Stimulated activated naive CD8-positive, alpha-beta T cell treated with anti-CD3 and anti-CD28 coated beads, Interleukin-15, Interleukin-2, amounts not matched to agents 100 U/mL and 50 U/mL, for 24 hours (primary cell): ENCODE results near the gene WNT3A.

ENCODE experiments used
- ATAC-seq: fragments of 150-1000 bp; cut with Tn5 transposase; one replicate; pipeline ENCODE4 v1.10.0; 2021
- DNase-seq: peaks from one replicate; pipeline ENCODE4 v3.0.0; 2021

Gene WNT3A

DNA sequence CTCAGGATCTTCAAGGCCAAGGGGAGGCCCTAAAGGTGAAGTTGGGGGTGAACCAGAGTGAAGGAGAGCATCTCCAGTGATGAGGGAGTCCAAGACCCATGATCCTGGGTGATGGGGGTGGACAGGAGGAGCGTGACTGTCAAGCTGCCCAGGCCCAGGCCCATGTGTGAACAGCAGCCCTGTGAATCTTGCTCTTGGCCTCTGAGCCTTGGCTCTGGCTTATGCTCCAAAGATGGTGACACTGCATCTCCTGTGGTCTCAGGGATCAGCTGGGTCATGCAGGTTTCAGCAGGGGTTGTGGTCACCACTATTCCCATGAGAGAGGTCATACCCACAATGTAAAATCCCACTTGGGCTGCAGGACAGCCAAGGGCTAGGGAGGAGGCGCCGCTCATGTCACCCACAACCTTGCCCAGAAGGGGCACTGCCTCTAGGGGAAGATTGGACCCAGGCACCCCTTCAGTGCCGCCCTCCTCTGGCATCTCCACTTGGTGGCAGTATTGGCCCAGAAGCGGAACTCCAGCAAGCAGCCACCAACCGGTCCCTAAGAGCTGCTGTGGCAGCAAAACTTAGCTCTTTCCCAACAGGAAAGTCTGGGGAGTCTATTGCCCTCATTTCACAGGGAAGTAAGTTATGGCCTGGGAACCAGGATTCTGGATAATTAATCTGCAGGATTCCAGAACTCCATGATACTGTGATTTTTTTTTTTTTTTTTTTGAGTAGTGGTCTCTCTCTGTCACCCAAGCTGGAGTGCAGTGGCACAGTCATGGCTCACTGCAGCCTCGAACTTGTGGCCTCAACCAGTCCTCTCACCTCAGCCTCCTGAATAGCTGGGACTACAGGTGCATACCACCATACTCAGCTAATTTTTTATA is 7.5 kb upstream of the WNT3A start:
- peak; percentile 91 for ATAC-seq
- peak; percentile 72 for DNase-seq

- DNase-seq, result no peak
- no peak for ATAC-seq
Observed at GRCh38 chr1:228000416-228000815, 6.4 kb upstream of the WNT3A start.

- DNase-seq, result no peak
- no peak for ATAC-seq
Observed at GRCh38 chr1:228000836-228001563, 5.8 kb upstream of the WNT3A start.

- ATAC-seq (no peak), DNase-seq (no peak)
Observed at GRCh38 chr1:228001738-228002535, 4.9 kb upstream of the WNT3A start.

- DNase-seq (no peak), ATAC-seq (no peak)
Observed at GRCh38 chr1:228002792-228003191, 4.0 kb upstream of the WNT3A start.

DNA sequence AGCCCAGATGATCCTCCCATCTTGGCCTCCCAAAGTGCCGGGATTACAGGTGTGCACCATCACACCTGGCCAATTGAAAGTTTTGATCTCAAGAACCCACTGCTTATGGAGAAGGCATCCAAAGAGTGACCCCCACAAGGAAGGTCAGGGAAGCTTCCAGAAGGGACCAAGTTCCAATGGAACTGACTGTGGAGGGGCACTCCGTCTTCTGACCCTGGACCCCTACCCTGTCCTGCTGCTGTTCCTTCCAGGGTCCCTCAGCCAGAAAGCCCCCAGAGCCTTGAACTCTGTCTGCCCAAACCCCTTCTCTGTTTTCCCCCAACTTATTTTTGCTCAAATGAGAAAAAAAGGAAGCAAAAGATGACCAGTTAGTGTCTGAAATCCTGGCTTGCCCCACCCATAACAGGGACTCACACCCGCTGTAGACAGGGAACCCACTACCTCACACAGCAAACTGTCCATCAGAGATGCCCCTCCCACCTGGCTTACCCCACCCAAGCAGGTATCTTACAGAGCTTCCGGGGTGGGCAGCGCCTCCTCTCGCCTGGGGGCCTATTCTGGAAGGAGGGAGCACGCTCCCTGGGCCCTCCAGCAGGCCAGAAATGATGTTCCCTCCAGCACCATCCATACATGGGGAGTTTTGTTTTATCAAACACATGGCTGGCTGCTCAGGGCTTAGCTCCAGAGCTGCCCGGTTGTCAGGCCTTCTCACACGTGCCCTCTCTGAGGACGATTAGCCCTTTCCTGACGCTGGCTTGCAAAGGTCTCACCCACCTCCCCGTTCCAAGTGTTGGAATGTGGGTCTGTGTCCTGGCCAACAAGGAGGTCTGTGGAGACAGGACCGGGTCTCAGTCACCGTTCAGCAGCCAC is 3.1 kb upstream of the WNT3A start:
- DNase-seq, result no peak
- ATAC-seq, result no peak

GRCh38 chr1:228004331-228004855 is 2.4 kb upstream of the WNT3A start:
- ATAC-seq (peak; percentile 33), DNase-seq (no peak)

- DNase-seq (no peak), ATAC-seq (no peak)
Observed at GRCh38 chr1:228004856-228005462, 1.8 kb upstream of the WNT3A start.

DNA sequence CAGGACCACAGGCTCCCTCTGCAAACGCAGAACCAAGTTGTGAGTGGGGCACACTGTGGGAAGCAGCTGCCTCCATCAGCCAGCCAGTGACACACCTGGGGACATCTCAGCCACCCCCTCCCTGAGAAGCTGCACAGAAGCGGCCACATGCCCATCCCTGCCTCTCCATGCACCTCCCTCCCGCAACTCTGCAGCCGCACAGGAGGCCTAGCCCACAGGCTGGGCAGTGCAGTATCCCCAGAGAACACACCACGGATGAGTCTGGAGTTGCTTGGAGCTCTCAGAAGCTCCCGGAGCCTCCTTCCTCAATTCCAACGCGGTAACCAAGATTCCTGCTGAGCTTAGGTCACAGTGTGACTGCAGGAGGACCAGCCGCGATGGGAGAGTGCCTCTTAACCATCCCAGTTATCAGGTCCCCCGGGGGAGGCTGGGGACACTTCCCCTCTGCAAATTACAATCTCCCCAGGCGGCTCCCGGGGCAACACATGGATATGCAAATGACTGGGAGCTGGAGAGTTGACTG is 1.2 kb upstream of the WNT3A start:
- ATAC-seq (no peak), DNase-seq (no peak)

GRCh38 chr1:228006034-228006785 is 588 bp upstream of the WNT3A start:
- ATAC-seq, result no peak

DNA sequence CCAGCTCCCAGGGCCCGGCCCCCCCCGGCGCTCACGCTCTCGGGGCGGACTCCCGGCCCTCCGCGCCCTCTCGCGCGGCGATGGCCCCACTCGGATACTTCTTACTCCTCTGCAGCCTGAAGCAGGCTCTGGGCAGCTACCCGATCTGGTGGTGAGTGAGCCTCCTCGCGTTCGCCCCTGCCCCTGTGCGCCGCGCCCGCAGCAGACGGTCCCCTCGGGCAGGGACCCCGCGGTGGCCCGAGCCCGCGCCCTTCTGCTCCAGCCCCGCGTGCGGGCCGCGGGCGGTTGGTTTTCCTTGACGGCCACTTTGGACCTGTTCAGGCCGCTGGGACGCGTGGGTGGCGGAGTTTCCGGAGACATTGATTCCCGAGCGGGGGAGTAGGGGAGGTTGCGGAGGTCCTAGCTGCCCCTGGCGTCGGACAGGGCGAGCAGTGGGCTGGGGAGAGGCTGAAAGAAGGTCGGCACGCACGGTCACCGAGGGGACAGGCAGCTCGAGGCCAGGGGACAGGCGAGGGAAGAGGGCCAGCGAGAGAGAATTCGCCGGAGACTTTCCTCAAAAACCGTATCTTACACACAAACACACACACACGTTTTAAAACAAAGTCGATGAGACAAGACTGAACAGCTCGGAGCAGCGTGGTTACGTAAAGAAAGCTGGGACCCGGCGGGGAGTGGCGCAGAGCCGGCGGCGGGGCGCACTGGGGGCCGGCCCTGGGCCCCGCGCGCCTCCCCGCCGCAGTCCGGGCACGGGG is 427 bp downstream of the WNT3A start:
- ATAC-seq (no peak), DNase-seq (no peak)

More at GRCh38 chr1:228006034-228006785, 588 bp upstream of the WNT3A start:
- no peak for DNase-seq

DNA sequence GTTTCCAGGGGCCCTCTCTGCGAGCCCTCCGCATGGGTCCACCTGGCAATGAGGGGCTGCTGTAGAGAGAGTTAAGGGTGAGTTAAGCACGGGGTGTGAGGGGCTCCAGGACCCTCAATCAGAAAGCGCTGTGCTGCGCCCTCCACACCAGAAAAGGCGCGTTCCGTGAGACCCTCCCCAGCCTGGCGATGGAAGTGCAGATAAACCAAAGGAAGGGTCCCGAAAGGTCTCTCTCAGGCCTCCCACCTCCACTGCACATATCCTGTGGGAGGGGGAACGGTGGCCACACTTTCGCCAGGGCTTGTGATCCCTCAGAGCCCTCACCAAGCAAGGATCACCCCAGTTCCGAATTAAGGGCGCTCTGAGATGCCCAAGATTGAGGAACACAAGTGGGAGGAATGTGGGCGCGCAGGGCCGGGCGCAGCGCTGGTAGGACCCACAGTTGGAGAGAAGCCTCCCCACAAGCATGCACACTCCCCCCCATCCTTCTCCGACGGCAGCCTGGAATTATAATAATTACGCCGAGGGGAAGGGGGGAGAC is 1.1 kb downstream of the WNT3A start:
- no peak for DNase-seq

DNA sequence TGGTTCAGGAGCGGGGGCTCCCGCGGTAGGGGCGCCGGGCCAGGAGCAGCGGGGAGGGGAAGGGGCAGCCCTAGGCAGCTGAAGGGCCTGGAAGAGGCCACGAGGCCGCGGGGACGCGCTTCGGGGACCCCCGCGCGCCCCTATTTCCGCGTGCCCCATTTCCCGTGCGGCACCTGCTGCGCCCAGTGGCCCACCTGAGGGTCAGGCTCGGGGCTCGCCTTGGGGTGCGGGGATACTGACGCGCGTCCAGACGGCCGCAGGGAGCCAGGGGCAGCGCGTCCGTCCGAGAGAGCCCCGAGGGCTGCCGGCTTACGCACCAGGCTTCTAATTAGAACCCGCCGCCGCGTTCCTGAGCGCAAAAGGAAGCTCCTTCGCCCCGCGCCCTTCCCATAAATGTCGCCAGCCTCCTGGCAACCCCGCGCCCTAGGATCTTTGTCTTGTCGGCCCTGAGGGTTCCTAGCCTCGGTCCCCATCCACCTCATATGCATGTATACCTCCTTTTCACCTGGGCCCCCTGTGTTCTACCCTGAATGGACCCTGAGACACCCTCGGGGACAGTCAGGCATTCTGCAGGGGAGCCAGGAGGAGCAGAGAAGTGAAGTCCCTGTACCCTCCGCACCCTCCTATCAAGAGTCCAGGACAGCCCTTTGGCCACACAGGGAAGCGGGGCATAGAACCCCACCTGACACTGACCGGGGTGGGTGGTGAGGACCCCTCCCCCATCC is 1.8 kb downstream of the WNT3A start:
- DNase-seq (no peak), ATAC-seq (no peak)

More for the DNA sequence above, 1.1 kb downstream of the WNT3A start:
- no peak for ATAC-seq

DNA sequence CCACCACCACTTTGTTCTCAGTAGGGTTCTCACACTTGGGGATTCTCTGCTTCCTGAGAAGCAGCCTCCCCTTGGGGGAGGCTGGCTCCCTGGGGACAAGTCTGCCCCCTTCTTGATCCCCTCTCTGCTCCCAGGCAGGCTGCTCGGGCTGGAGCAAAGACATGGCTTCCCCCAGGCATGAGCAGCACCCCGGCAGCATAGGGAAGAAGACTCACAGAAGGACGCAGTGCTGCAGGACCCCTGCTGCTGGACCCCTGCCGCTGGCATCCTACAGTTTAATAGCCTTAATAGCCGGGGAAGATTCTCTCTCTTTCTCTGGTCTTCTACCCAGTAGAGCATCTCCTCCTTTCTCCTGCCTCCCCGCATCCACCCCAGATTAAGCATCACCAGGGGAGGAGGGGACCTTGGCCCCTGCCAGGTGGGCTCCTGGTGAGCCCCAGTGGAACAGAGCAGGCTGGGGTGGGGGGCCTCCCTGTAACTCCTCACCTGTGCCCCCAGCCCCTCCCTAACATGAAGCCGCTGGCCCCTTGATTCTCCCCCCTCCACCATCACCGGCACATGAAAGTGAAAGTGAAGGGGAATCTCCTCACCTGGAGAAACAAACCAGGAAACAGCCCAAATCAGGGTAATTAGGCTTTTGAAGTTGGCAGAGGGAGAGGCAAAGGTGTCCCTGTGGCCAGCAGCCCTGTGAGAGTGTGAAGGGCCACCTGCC is 2.5 kb downstream of the WNT3A start:
- ATAC-seq, result no peak
- DNase-seq, result no peak

- no peak for DNase-seq
- no peak for ATAC-seq
Observed at GRCh38 chr1:228009828-228010775, 3.3 kb downstream of the WNT3A start.

- no peak for DNase-seq
- ATAC-seq, result no peak
Observed at GRCh38 chr1:228010921-228011320, 4.1 kb downstream of the WNT3A start.
